A549 treated with GW870086 at 1 μM for 4 hours (cell line): ENCODE data around the gene RIC3. TPM values are rescaled to one million over a fixed set of nuclear protein-coding genes. Genes with fewer than 3 reads are reported as not detected.

Experiments
- total RNA-seq: library from RNA; stranded (reverse); fragments of 200-300 nt; extraction: Qiagen RNA extraction; gene quantifications from 5 replicates; pipeline ENCODE4 v1.2.3, GENCODE V29; 2022; ENCODE audit warnings: low read depth

RIC3 gene, protein sequence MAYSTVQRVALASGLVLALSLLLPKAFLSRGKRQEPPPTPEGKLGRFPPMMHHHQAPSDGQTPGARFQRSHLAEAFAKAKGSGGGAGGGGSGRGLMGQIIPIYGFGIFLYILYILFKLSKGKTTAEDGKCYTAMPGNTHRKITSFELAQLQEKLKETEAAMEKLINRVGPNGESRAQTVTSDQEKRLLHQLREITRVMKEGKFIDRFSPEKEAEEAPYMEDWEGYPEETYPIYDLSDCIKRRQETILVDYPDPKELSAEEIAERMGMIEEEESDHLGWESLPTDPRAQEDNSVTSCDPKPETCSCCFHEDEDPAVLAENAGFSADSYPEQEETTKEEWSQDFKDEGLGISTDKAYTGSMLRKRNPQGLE
- total RNA-seq, result 1.4 to 3.2 TPM (median 2.1 TPM) in 5 replicates

DNA sequence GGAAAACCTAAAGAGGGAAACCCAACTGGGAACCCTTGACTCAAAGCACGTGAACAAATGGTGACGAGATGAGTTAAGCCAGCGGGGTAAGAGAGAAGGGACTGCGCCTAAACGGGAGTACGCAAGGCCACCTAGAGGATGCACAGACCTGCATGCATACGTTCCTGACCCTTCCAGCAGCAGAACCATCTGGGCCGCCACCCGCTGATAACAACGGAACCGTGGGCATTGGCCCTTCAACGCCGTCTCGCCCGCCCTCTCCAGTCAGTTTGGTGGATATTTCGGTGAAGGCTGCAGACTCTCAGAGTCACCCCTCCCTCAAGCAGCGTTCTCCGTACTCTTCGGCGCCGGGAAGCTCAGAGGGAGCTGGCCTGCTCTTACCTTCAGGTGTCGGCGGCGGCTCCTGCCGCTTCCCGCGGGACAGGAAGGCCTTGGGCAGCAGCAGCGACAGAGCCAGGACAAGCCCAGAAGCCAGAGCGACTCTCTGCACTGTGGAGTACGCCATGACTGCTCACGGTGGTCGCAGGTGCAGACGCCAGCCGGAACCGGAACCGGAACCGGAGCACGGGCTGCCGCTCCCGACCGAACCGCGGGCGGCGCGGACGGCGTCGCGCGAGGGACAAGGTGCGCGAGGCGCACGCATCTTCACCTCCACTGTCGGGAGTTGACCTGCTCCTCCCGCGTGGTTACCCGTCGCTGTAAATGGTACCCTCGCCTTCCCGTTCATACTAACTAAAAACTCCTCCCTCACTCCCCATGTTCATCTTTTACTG, at the start of gene RIC3:
RIC3 (minus strand) TSS at position 541 of the 773 bp plus-strand sequence; CDS start at position 505, 36 bp downstream.

DNA sequence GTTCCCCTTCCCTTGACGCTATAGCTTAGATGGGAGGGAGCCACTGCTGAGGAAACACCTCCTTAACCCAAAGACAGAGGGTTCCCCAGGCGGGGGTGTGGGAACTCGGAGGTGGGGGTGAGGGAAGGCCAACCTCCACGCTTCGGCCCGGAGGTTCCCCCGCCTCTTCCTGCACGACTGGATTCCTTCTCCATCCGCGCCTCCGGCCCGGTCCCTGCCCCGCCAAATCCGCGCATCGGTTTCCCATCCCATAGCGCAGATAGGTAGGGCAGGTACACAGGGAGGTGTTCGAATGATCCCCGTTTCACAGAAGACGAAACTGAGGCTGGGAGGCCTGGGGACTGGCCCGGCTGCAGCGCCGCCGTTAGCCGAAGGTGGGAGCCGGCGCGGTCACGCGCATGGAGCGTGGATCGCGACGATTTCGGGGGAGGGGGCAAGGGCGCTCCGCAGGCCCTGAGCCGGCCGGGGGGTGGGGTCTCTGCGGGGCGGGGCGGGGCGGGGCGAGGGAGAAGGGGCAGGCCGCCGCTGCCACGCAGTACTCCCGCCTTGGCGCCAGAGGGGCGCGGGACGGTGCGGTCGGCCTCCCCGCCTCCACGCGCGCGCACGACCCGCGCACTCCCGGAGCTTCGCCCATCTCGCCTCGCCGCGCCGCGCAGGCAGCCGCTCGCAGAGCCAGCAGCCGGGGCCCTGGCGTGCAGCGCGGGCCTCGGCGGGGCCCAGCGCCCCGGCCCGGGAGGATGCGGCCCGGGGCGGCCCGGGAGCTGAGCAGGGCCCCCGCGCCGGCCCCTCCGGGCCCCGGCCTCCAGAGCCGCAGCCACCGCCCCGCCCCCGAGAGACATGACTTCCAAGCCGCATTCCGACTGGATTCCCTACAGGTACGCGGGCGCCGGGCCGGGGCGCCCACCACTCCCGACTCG, 87.9 kb downstream of the RIC3 start, which contains the start of gene TUB:
TUB (plus strand) TSS at position 538 of the 917 bp plus-strand sequence; CDS start at position 838, 300 bp downstream.

Other genes with a start within 250 kb of the RIC3 start
- gene OR10A6, start 237.8 kb downstream of the RIC3 start, total RNA-seq, result not detected in 5 replicates
- gene OR10A3, start 227.3 kb downstream of the RIC3 start, total RNA-seq, result not detected in 5 replicates
- not detected in 5 replicates for gene NLRP10, start 203.6 kb downstream of the RIC3 start, total RNA-seq
- 319 to 415 TPM (median 335 TPM) in 5 replicates for gene EIF3F, start 181.7 kb downstream of the RIC3 start, total RNA-seq
- 4.7 to 7.2 TPM (median 6.1 TPM) in 5 replicates for gene TUB, start 87.8 kb downstream of the RIC3 start, total RNA-seq
- gene LMO1, start 94.9 kb upstream of the RIC3 start, total RNA-seq, result 2.0 to 3.3 TPM (median 2.5 TPM) in 5 replicates